Keratinocyte (primary cell): Measurements from ENCODE around the gene RFX2. TPM values are rescaled to one million over a fixed set of nuclear protein-coding genes. Genes with fewer than 3 reads are reported as not detected.

ENCODE experiments used
- DNase-seq: peaks from one replicate; pipeline ENCODE4 v3.0.0-alpha.2; 2011; ENCODE audit warnings: low read depth, missing footprints, low spot score
- FAIRE-seq: peaks from 2 replicates; lab custom pipeline; 2011; peaks lifted over from hg19 to GRCh38; lab: Jason Lieb, UNC
- H2AFZ ChIP-seq: 2 replicates; pipeline ENCODE4 v1.6.0; 2012; ENCODE audit warnings: low read length, control low read depth, inconsistent platforms; ENCODE audit not compliant: control insufficient read depth
- H3K27ac ChIP-seq: 2 replicates; pipeline ENCODE4 v1.5.1; 2011; ENCODE audit warnings: low read length; ENCODE audit not compliant: control insufficient read depth, insufficient read depth
- H3K27me3 ChIP-seq: 3 replicates; pipeline ENCODE4 v1.6.0; 2011; ENCODE audit warnings: low read length; ENCODE audit not compliant: control insufficient read depth, insufficient read depth; ENCODE audit errors: extremely low read depth
- H3K36me3 ChIP-seq, 2 experiments: 2 replicates in 1 of 2; 3 replicates in 1 of 2; pipeline ENCODE4 v1.5.1; 2011; ENCODE audit warnings: low read length in 2 of 2, mild to moderate bottlenecking in 1 of 2; ENCODE audit not compliant: control insufficient read depth in 2 of 2, insufficient read depth in 2 of 2; ENCODE audit errors: extremely low read depth in 1 of 2
- H3K4me1 ChIP-seq: 3 replicates; pipeline ENCODE4 v1.5.1; 2011; ENCODE audit warnings: low read length; ENCODE audit not compliant: control insufficient read depth, insufficient read depth; ENCODE audit errors: extremely low read depth
- H3K4me2 ChIP-seq: 3 replicates; pipeline ENCODE4 v1.6.0; 2011; ENCODE audit warnings: low read depth, low read length; ENCODE audit not compliant: control insufficient read depth, insufficient read depth; ENCODE audit errors: extremely low read depth
- H3K4me3 ChIP-seq, 3 experiments: fragments of 200-600 bp in 1 of 3; sonication (generic) in 1 of 3; 2 replicates in 2 of 3; 3 replicates in 1 of 3; pipeline ENCODE4 v1.5.1; 2011 to 2016; ENCODE audit warnings: low read length in 3 of 3, mild to moderate bottlenecking in 3 of 3, control low read depth in 2 of 3, inconsistent platforms in 1 of 3, low read depth in 1 of 3, mixed read lengths in 1 of 3, mixed run types in 1 of 3, moderate library complexity in 1 of 3; ENCODE audit not compliant: control insufficient read depth in 2 of 3, insufficient read depth in 2 of 3; ENCODE audit errors: extremely low read depth in 1 of 3
- H3K79me2 ChIP-seq: 2 replicates; pipeline ENCODE4 v1.6.0; 2012; ENCODE audit warnings: low read length; ENCODE audit not compliant: control insufficient read depth, insufficient read depth
- H3K9ac ChIP-seq: 3 replicates; pipeline ENCODE4 v1.6.0; 2011; ENCODE audit warnings: low read length; ENCODE audit not compliant: control insufficient read depth, insufficient read depth; ENCODE audit errors: extremely low read depth
- H3K9me1 ChIP-seq: 3 replicates; pipeline ENCODE4 v1.6.0; 2011; ENCODE audit warnings: low read length; ENCODE audit not compliant: control insufficient read depth, insufficient read depth; ENCODE audit errors: extremely low read depth
- H3K9me3 ChIP-seq: 2 replicates; pipeline ENCODE4 v1.5.1; 2012; ENCODE audit warnings: low read depth, low read length; ENCODE audit not compliant: control insufficient read depth
- H4K20me1 ChIP-seq: 3 replicates; pipeline ENCODE4 v1.6.0; 2011; ENCODE audit warnings: low read length; ENCODE audit not compliant: control insufficient read depth, insufficient read depth; ENCODE audit errors: extremely low read depth
- CTCF ChIP-seq, 3 experiments: IDR thresholded peaks in 1 of 3; conservative IDR thresholded peaks in 1 of 3; optimal IDR thresholded peaks in 1 of 3; 2 replicates in 2 of 3; 3 replicates in 1 of 3; pipeline versions ENCODE3 to v1.5.1; 2011; ENCODE audit warnings: low read length in 3 of 3, mild to moderate bottlenecking in 3 of 3, moderate library complexity in 2 of 3, control low read depth in 1 of 3, inconsistent platforms in 1 of 3; ENCODE audit not compliant: insufficient read depth in 2 of 3; ENCODE audit errors: extremely low read depth in 1 of 3
- EZH2 ChIP-seq: IDR thresholded peaks from one replicate; pipeline ENCODE4 v1.6.1; 2012; ENCODE audit warnings: inconsistent platforms, mild to moderate bottlenecking, low read length, moderate library complexity
- dilution Hi-C: fragments of 300-500 bp; cut with MboI; formaldehyde crosslinking; loops from one replicate; pipeline ENCODE4 v1.7.0; 2020; ENCODE audit warnings: low sequenced_read_pairs; ENCODE audit not compliant: extremely low pct_ligation_motif_present
- polyA plus RNA-seq, 5 experiments: library from polyadenylated mRNA; depleted of rRNA in 3 of 5; stranded (reverse) in 3 of 5; stranded (forward) in 1 of 5; unstranded in 1 of 5; fragments of >200 nt; gene quantifications; 1 replicate in 1 of 5; 2 replicates in 3 of 5; 3 replicates in 1 of 5; pipeline versions ENCODE4 v1.2.1 to v1.2.3, GENCODE V29; 2011 to 2012; ENCODE audit warnings: missing spikeins in 2 of 5, low read depth in 1 of 5, low replicate concordance in 1 of 5

The RFX2 gene
- polyA plus RNA-seq, 1 donor (not counting 4 experiments of a cell fraction or from before 2014, with no cell fraction given): 5.8 TPM

- Histone ChIP-seq H3K4me1 (no peaks in the 10 kb centered on the region), H3K27me3 (no peaks in the 10 kb centered on the region), H2AFZ (no peak overlapping the region), H3K9ac (no peak overlapping the region), H3K4me2 (no peak overlapping the region), H4K20me1 (no peaks in the 10 kb centered on the region), H3K79me2 (no peaks in the 10 kb centered on the region), H3K27ac (no peak overlapping the region), H3K36me3 (peaks cover 16 to 21% of the 10 kb centered on the region in 2 experiments), H3K9me3 (no peaks in the 10 kb centered on the region), H3K9me1 (no peaks in the 10 kb centered on the region), H3K4me3 (no peak overlapping the region)
- FAIRE-seq: no peak
- dilution Hi-C loops: no loop called here
- peak in 1 of 3 experiments; percentile 4 for TF ChIP-seq CTCF (optimal IDR thresholded peaks at IDR 0.05 in 1 of 3, IDR thresholded peaks at IDR 0.05 in 1 of 3, conservative IDR thresholded peaks at IDR 0.05 in 1 of 3; ENCODE audit: extremely low read depth in 1 of 3, insufficient read depth in 2 of 3, low read length in 3 of 3)
- no peak for TF ChIP-seq EZH2
- DNase-seq: no peak
Measured at GRCh38 chr19:6022570-6023064, 87.7 kb downstream of the RFX2 start.

DNA sequence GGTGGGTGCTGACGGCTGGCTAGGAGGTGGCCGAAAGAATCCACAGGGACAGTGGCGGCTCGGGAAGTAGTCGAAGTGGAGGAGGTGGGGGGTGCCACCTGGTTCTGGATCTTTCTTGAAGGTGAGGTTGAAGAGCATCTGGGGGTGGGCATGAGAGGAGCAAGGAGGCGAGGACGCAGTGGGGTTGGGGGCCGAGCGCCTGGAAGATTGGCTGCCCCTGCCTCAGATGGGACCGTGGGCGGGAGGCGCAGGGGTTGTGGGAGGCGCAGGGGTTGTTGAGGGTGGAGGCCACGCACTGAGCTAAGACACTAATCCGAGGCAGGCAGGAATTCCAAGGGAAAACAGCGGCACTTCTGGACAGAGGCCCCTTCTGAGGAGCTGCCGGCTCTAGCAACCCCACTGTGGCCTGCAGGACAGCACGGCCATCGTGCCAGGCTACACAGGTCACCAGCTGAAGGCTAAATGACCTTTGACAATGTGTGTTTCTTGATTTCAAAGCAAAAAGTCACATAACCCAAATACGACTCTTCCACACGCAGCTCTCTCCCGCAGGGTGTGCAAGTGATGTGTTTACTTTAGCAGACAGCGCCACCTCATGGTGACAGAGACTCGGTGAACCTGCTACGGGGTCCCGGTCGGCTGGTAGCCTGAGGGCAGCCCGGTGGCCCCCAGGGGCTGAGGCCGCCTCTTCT lies 88.3 kb downstream of the RFX2 start:
- H2AFZ ChIP-seq: no peak overlapping the region
- no peaks in the 10 kb centered on the region for H3K79me2 ChIP-seq
- H3K9me3 ChIP-seq: no peaks in the 10 kb centered on the region
- no peaks in the 10 kb centered on the region for H4K20me1 ChIP-seq
- no peak overlapping the region for H3K9ac ChIP-seq
- no peak overlapping the region for H3K27ac ChIP-seq
- TF ChIP-seq EZH2 (no peak), CTCF (optimal IDR thresholded peaks at IDR 0.05 in 1 of 3, IDR thresholded peaks at IDR 0.05 in 1 of 3, conservative IDR thresholded peaks at IDR 0.05 in 1 of 3; ENCODE audit: extremely low read depth in 1 of 3, insufficient read depth in 2 of 3, low read length in 3 of 3) (peak; percentile 47 to 75 (median 64))
- H3K9me1 ChIP-seq: no peaks in the 10 kb centered on the region
- H3K4me3 ChIP-seq: no peak overlapping the region
- dilution Hi-C loops: no loop called here
- no peaks in the 10 kb centered on the region for H3K27me3 ChIP-seq
- H3K4me1 ChIP-seq: no peaks in the 10 kb centered on the region
- peaks cover 13 to 17% of the 10 kb centered on the region in 2 experiments for H3K36me3 ChIP-seq
- DNase-seq (no peak), FAIRE-seq (peak; percentile 32)
- no peak overlapping the region for H3K4me2 ChIP-seq
